ENCODE measurements around the gene CTBP2. TPM values are rescaled to one million over a fixed set of nuclear protein-coding genes. Genes with fewer than 3 reads are reported as not detected.
A peak's percentile ranks its signal among the peaks of the same experiment; 100 is the strongest.

CTBP2 gene
- total RNA-seq, 4 donors from 2014 or later = 74.8 to 103 (median 79.2) TPM

DNA sequence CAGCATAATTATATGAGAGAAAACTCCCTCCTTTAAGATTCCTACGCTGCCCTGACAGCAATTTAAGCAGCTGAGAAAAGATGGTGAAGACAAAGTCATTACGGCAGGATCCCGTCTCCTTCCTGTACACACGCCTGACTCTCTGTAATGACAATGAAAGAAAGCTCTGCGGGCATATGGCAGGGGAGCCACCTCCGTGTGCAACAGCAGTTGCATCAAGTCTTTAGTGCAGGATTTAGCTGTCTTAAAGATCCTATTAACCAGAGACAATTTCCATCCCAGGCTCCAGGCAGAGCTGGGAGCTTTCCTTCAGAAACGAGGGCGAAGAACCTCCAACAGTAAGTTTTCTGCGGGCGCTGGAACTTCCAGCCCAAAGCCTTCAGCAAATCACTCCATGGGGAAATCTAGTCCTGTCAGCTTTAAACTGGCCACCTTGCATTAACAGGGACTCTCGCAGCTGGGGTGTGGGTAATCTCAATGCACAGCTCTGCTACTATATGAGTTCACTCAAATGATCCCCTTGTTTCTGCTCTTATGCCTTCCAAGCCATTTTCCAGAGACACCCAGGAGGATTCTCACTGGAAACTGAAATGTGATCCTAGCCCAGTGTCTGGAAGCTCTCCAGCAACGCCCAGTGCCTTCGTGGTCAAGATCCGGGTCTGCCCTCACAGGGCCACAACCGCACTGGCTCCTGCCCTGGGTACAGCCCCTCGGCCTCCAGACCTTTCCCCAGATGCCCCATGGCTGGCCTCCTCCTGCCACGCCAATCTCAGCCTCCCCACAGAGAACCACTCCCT lies 74.9 kb downstream of the CTBP2 start:
- peaks cover 0 to 72% (median 44%) of the 10 kb centered on the region in 3 donors for H3K4me1 ChIP-seq
- no peak for ATAC-seq
- 41 to 42% methylated on average over 9 to 17 of the region's 17 CpGs for WGBS, 2 donors (ENCODE audit: low coverage in 1 of 2)
- TF ChIP-seq EP300 (IDR thresholded peaks at IDR 0.05) = no peak
- TF ChIP-seq, protein P1, sequence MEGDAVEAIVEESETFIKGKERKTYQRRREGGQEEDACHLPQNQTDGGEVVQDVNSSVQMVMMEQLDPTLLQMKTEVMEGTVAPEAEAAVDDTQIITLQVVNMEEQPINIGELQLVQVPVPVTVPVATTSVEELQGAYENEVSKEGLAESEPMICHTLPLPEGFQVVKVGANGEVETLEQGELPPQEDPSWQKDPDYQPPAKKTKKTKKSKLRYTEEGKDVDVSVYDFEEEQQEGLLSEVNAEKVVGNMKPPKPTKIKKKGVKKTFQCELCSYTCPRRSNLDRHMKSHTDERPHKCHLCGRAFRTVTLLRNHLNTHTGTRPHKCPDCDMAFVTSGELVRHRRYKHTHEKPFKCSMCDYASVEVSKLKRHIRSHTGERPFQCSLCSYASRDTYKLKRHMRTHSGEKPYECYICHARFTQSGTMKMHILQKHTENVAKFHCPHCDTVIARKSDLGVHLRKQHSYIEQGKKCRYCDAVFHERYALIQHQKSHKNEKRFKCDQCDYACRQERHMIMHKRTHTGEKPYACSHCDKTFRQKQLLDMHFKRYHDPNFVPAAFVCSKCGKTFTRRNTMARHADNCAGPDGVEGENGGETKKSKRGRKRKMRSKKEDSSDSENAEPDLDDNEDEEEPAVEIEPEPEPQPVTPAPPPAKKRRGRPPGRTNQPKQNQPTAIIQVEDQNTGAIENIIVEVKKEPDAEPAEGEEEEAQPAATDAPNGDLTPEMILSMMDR (IDR thresholded peaks at IDR 0.05) = no peak
- TF ChIP-seq POLR2A (IDR thresholded peaks at IDR 0.05) = no peak
- TF ChIP-seq POLR2AphosphoS5 (IDR thresholded peaks at IDR 0.05) = no peak
- H3K27ac ChIP-seq = peak overlapping the region; percentile 15 to 89 (median 86)
- no peak overlapping the region for H3K4me3 ChIP-seq
- no peaks in the 10 kb centered on the region for H3K9me3 ChIP-seq
- H3K27me3 ChIP-seq = no peaks in the 10 kb centered on the region
- peaks cover 0 to 15% of the 10 kb centered on the region in 2 donors for H3K36me3 ChIP-seq

DNA sequence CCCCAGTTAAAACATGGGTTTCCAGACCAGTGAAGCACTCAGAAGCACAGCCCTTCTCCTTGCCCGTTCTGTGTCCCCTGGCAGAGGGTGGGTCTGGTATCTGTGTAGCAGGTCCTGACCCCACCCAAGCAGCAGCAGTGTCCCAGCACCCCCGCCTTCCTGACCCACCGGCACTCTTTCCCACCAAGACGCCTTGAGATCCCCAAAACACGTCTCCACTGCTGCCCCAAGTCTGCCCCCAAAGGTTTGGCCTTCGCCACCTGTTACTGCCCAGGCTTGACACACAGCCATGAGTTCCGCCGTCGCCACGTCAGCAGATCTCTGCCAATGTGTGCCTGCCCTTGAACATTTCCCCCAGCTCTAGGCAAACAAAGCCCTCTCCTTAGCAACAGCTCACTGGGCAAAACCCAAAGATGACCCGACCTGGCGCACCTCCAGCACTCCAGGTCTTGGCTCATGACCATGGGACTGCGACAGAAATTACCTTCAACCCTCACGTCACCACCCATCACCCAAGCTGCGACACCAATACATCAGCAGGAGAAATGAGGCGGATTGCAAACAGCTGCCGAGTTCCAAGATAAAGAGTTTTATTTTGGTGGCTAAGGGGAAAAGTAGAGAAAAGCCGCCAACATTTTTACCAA lies 75.6 kb downstream of the CTBP2 start:
- 6 to 42% methylated on average over 2 to 9 of the region's 18 CpGs for WGBS, 2 donors (ENCODE audit: low coverage in 1 of 2)
- no peaks in the 10 kb centered on the region for H3K9me3 ChIP-seq
- peak; percentile 76 for ATAC-seq
- H3K4me1 ChIP-seq = peaks cover 0 to 75% (median 42%) of the 10 kb centered on the region in 3 donors
- TF ChIP-seq POLR2A (IDR thresholded peaks at IDR 0.05) (no peak), EP300 (IDR thresholded peaks at IDR 0.05) (no peak), POLR2AphosphoS5 (IDR thresholded peaks at IDR 0.05) (peak; percentile 56)
- TF ChIP-seq, protein P1 (IDR thresholded peaks at IDR 0.05) = no peak
- H3K27ac ChIP-seq = peak overlapping the region; percentile 15 to 89 (median 86)
- H3K27me3 ChIP-seq = no peaks in the 10 kb centered on the region
- peaks cover 0 to 15% of the 10 kb centered on the region in 2 donors for H3K36me3 ChIP-seq
- H3K4me3 ChIP-seq = no peak overlapping the region

DNA sequence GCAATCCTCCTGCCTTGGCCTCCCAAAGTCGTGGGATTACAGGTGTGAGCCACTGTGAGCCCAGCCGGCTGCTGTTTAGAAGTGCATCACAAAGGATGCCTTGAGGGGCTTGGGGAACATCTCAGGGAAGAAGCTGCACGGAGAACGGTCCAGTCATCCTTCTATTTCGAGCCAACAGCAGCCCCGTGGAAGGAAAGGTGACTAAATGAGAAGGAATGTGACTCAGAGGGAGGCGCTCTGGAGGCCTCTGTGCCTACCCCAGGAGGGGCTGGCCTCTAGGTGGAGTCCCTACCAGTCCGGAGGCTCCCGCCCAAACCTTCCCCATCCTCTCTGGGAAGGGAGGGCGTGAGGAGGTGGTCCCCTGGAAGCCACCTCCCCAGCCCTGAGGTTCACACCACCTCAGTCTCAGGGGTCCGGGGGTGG lies 76.2 kb downstream of the CTBP2 start:
- TF ChIP-seq POLR2AphosphoS5 (IDR thresholded peaks at IDR 0.05) = peak; percentile 51
- TF ChIP-seq POLR2A (IDR thresholded peaks at IDR 0.05) = no peak
- TF ChIP-seq, protein P1 (IDR thresholded peaks at IDR 0.05) = peak in 2 of 4 experiments; percentile 10 to 40
- WGBS, 2 donors (ENCODE audit: low coverage in 1 of 2) = 54% methylated on average over 3 of the region's 11 CpGs; no CpG with 5 or more reads in 1 of the 2 donors
- H3K27me3 ChIP-seq = no peaks in the 10 kb centered on the region
- H3K36me3 ChIP-seq = peaks cover 0 to 15% of the 10 kb centered on the region in 2 donors
- peak; percentile 87 for ATAC-seq
- peaks cover 0 to 75% (median 37%) of the 10 kb centered on the region in 3 donors for H3K4me1 ChIP-seq
- H3K27ac ChIP-seq = peak overlapping the region; percentile 15 to 89 (median 86)
- H3K9me3 ChIP-seq = no peaks in the 10 kb centered on the region
- H3K4me3 ChIP-seq = no peak overlapping the region

DNA sequence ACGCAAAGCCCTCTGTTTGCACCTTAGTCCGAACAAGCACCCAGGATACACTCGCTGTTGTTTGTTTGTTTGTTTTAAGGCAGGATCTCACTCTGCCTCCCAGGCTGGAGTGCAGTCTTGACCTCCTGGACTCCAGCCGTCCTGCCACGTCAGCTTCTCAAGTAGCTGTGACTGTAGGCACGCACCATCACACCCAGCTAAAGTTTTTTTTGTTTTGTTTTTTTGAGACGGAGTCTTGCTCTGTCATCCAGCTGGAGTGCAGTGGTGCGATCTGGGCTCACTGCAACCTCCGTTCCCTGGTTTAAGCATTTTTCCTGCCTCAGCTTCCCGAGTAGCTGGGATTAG lies 76.8 kb downstream of the CTBP2 start:
- Histone ChIP-seq H3K9me3 (no peaks in the 10 kb centered on the region), H3K36me3 (peaks cover 0 to 15% of the 10 kb centered on the region in 2 donors), H3K27me3 (no peaks in the 10 kb centered on the region), H3K27ac (peak overlapping the region; percentile 1 to 89 (median 86)), H3K4me1 (peaks cover 0 to 73% (median 36%) of the 10 kb centered on the region in 3 donors), H3K4me3 (no peak overlapping the region)
- peak; percentile 20 for TF ChIP-seq POLR2AphosphoS5 (IDR thresholded peaks at IDR 0.05)
- TF ChIP-seq, protein P1 (IDR thresholded peaks at IDR 0.05) = no peak
- ATAC-seq = no peak
- WGBS, 2 donors (ENCODE audit: low coverage in 1 of 2) = 48 to 67% methylated on average over 6 to 10 of the region's 10 CpGs

Data from gastroesophageal sphincter (tissue), 4 donors.